GM19193 (cell line): ENCODE results near the gene PEF1.

Experiments used
- POLR2A ChIP-seq: IDR thresholded peaks from 4 replicates; pipeline ENCODE4 v1.6.1; 2011; ENCODE audit not compliant: insufficient read depth, insufficient read length; ENCODE audit errors: extremely low read depth

The PEF1 gene

GRCh38 chr1:31628931-31629556 is 15.6 kb downstream of the PEF1 start:
- TF ChIP-seq POLR2A, result no peak

- TF ChIP-seq POLR2A, result no peak
Measured at GRCh38 chr1:31627930-31628559, 16.6 kb downstream of the PEF1 start.

GRCh38 chr1:31627301-31627929 is 17.3 kb downstream of the PEF1 start:
- no peak for TF ChIP-seq POLR2A

GRCh38 chr1:31626223-31627207 is 18.2 kb downstream of the PEF1 start:
- TF ChIP-seq POLR2A, result no peak

DNA sequence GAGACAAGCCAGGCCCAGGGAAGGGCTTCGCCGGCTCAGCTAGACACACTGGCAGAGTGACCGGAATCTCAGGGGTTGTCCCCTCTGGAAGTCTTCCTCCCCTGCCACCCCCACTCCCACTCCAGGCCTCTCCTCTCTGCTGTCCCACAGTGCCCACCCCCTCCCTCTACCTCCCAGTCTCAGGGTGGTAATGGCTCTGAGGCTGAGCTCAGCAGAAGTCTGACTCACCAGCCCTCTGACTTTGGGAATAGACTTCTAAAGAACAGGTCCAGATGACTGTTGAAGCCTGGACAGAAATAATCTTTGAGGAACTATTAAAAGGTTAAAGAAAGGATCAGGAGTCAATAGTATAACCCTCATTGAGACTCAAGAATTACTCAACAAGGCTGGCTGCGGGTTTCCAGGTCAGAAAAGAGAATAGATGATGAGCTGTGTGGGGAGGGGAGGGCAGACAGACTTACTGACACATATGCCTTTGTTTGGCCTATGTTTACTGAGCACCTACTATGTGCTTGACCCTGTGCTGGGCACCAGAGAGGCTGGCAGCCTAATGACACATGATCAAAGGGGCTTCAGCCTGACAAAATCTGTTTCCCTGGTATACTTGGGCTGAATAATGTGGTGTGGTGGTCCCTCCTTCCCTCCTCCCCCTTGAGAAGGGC is 19.0 kb downstream of the PEF1 start:
- no peak for TF ChIP-seq POLR2A

DNA sequence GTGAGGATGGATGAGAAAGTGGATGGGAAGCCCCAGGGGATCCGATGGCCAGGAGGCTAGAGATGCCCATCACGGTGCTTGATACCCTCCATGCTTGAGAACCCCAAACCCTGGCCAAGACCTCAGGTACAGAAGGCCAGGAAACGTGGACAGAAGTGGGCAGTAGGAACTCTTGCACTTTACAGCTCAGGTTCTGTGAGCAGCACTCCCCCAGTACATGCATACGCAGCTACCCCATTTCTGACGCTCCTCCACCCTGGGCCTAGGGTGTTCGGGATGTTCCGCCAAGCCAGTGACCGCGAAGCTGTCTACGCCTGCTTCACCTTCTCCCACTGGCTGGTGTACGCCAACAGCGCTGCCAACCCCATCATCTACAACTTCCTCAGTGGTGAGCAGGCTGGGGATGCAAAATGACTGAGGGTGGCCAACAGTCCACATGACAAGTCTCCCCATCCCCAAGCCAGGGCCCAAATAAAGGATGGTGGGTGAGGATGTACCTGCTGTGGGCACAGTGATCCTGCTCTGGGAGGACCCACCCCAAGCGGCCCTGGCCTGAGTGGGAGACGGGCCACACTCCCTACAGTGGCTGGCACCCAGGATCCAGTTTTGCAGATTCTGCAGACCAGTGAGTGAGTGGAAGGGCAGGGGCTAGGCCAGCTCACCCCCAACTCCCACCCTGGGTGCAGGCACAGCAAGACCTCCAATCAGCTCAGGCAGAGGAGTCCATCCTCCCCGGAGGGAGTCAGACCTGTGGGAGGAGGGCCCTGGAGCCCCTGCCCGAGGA is 19.8 kb downstream of the PEF1 start:
- no peak for TF ChIP-seq POLR2A

DNA sequence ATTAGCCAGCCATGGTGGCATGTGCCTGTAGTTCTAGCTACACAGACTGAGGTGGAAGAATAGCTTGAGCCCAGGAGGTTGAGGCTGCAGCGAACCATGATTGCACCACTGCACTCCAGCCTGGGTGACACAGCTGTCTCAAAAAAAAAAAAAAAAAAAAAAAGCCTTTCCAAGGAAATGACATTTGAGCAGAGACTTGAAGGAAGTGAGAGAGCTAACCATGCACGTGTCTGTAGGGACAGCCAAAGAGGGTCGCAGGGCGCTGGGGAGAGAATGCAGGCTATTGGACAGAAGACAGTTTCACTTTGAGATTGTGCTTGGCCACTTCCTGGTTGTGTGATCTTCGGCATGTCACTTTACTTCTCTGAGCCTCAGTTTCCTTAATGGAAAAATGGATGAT is 20.4 kb downstream of the PEF1 start:
- no peak for TF ChIP-seq POLR2A

GRCh38 chr1:31623365-31623764 is 21.3 kb downstream of the PEF1 start:
- no peak for TF ChIP-seq POLR2A

- TF ChIP-seq POLR2A, result no peak
Measured at GRCh38 chr1:31621847-31622730, 22.6 kb downstream of the PEF1 start.

DNA sequence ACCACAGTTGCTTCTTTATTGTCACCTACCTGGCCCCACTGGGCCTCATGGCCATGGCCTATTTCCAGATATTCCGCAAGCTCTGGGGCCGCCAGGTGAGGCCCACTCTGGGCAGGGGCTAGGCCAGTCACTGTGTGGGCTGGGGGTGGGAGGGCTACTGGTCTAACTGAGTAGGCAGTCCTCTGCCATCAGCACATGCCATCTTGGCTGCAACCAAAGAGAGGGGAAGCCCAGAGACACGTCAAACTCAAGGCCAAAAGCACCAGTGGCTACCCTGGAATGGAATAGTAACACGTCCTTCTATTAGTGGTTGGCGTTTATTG is 23.2 kb downstream of the PEF1 start:
- no peak for TF ChIP-seq POLR2A

DNA sequence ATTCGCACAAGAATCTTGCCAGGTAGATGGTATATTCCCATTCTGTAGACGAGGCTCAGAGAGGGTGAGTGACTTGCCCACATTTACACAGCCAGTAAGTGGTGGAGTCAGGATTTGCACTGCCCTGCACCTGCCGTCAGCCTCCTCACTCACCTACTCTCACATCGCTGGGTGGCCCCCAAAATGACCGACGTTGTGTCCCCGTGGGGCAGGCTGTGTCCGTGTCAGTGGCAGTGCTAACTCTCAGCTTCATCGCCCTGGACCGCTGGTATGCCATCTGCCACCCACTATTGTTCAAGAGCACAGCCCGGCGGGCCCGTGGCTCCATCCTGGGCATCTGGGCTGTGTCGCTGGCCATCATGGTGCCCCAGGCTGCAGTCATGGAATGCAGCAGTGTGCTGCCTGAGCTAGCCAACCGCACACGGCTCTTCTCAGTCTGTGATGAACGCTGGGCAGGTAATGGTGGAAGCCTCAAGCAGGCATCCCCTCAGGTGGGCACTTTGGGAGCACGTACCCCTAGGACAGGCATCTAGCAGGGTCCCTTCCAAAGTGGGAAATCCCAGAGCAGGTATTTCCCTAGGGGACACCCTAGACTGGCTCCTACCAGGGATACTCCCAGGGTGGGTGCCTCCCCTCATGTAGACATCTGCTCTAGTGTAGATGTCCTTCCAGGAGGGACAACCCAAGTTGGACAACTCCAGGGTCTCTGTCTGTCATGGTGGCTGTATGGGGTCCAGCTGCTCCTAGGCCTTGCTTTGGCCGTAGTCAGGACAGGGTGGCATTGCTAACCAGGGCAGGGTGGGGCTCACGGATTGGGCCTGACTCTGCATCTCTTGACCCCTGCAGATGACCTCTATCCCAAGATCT is 23.8 kb downstream of the PEF1 start:
- TF ChIP-seq POLR2A, result no peak
